ENCODE data around the gene CEP131.

Gene CEP131

GRCh38 chr17:81197409-81197795, 25.4 kb downstream of the CEP131 start:
- DNase-seq = no peak

- DNase-seq = no peak
Measured at GRCh38 chr17:81196505-81197408, 26.0 kb downstream of the CEP131 start.

- DNase-seq = no peak
Measured at GRCh38 chr17:81195941-81196495, 26.7 kb downstream of the CEP131 start.

GRCh38 chr17:81194941-81195901, 27.5 kb downstream of the CEP131 start:
- no peak for DNase-seq

GRCh38 chr17:81194225-81194760, 28.5 kb downstream of the CEP131 start:
- DNase-seq = no peak

- DNase-seq = no peak
Measured at GRCh38 chr17:81193470-81194224, 29.1 kb downstream of the CEP131 start.

GRCh38 chr17:81193051-81193410, 29.7 kb downstream of the CEP131 start:
- DNase-seq = no peak

GRCh38 chr17:81192386-81193050, 30.2 kb downstream of the CEP131 start:
- no peak for DNase-seq

- no peak for DNase-seq
Measured at GRCh38 chr17:81191646-81192045, 31.1 kb downstream of the CEP131 start.

- DNase-seq = no peak
Measured at GRCh38 chr17:81191116-81191515, 31.6 kb downstream of the CEP131 start.

- DNase-seq = no peak
Measured at GRCh38 chr17:81190591-81190990, 32.2 kb downstream of the CEP131 start.

- no peak for DNase-seq
Measured at GRCh38 chr17:81189670-81190530, 32.9 kb downstream of the CEP131 start.

- no peak for DNase-seq
Measured at GRCh38 chr17:81189016-81189415, 33.7 kb downstream of the CEP131 start.

GRCh38 chr17:81188491-81188840, 34.3 kb downstream of the CEP131 start:
- DNase-seq = no peak

GRCh38 chr17:81187586-81188490, 34.9 kb downstream of the CEP131 start:
- no peak for DNase-seq

- DNase-seq = no peak
Measured at GRCh38 chr17:81187120-81187519, 35.6 kb downstream of the CEP131 start.

GRCh38 chr17:81186203-81186602, 36.6 kb downstream of the CEP131 start:
- DNase-seq = no peak

- DNase-seq = no peak
Measured at GRCh38 chr17:81184555-81184954, 38.2 kb downstream of the CEP131 start.

GRCh38 chr17:81183807-81184206, 39.0 kb downstream of the CEP131 start:
- no peak for DNase-seq

- no peak for DNase-seq
Measured at GRCh38 chr17:81183316-81183715, 39.4 kb downstream of the CEP131 start.

All from activated T-cell treated with anti-CD3 and anti-CD28 coated beads, Interleukin-2, amount 50 U/mL, for 1 hour (primary cell).